Measurements from ENCODE around the gene BGN.

BGN gene

DNA sequence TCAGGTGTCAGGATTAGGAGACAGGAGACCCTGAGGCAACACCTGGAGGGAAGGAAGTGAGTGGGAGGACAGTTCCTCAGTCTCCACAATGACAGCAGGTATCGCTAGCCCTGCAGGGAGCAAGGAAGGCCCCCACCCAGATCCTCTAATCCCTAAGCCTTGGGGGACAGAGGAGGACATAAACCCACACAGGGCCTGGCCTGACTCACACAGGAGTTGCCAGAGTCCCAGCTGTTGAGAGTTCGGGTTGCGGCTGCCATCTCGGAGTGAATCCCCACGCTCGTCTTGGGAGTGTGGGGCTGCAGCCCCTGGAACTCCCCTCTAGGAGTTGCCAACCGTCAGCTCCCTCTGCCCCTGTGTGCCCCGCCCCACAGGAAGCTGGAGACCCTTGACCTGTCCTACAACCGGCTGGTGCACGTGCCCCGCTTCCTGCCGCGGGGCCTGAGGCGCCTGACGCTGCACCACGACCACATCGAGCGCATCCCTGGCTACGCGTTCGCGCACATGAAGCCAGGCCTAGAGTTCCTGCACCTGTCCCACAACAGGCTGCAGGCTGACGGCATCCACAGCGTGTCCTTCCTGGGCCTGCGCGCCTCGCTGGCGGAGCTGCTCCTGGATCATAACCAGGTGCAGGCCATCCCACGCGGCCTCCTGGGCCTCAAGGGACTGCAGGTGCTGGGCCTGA is 9.2 kb upstream of the BGN start:
- DNase-seq, result no peak

DNA sequence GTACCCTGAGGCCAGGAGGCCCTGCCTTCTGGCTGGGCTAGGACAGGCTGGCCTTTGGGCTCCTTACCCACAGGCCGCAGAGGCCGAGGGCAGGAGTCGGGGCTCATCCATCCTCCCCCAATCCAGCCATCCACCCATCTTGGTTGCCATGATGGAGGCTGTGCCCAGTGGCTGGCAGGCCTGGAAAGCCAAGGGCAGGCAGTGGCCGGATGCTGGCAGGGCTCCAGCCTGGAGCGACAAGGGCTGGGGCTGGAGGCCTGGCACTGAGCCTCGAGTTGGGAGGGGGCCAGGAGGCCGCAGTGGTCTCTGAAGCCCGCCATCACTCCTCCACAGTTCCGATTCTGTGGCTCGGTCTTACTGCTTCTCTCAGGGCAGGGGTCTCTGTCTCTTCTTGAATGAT is 8.6 kb upstream of the BGN start:
- no peak for DNase-seq

- DNase-seq, result no peak
Observed at GRCh38 chrX:153487590-153488071, 7.1 kb upstream of the BGN start.

GRCh38 chrX:153488231-153488914 is 6.4 kb upstream of the BGN start:
- DNase-seq, result no peak

GRCh38 chrX:153490217-153490930 is 4.4 kb upstream of the BGN start:
- DNase-seq, result no peak

GRCh38 chrX:153491351-153491914 is 3.3 kb upstream of the BGN start:
- no peak for DNase-seq

DNA sequence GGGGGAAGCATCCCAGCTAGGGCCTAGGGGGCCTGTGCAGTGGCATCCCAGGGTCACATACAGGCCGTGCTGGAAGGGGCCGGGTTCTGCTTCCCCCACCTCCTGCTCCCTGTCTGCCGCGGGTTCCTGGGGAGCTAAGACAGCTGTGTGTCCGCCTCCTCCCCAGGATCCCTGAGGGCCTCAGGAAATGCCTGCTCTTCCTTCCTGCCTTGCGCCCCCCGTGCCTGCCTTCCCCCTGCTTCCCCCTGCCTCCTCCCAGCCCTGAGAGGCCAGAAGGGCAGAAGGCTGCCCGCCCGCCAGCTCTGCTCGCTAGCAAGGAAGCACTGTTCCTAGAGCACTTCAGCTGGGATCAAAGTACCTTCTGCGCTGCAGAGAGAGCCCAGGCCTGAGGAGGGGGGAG is 2.9 kb upstream of the BGN start:
- no peak for DNase-seq

GRCh38 chrX:153492543-153492942 is 2.2 kb upstream of the BGN start:
- no peak for DNase-seq

GRCh38 chrX:153493085-153493484 is 1.7 kb upstream of the BGN start:
- no peak for DNase-seq

- DNase-seq, result no peak
Observed at GRCh38 chrX:153494061-153494460, 719 bp upstream of the BGN start.

DNA sequence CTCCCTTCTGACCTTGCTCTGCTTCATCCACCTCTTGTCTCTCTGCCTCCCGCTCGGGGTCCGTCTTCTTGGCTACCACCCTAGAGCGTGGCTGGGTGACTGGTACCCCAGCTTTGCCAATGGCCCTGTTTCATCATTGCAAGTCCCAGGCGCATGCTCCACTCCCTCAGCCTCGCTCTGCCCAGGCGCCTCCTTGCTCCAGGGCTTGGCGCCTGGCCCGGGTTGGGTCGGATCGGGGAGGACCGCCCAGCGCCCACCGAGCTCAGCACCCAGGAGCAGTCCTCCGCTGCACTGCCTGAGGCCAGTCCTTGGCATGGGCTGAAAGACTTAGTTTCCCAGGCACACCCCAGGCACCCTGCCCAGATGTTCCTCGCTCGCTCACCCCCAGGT is 577 bp downstream of the BGN start:
- DNase-seq, result no peak

- no peak for DNase-seq
Observed at GRCh38 chrX:153495903-153496589, 1.3 kb downstream of the BGN start.

GRCh38 chrX:153496590-153496959 is 1.8 kb downstream of the BGN start:
- no peak for DNase-seq

GRCh38 chrX:153498453-153498852 is 3.7 kb downstream of the BGN start:
- no peak for DNase-seq

GRCh38 chrX:153499341-153499740 is 4.6 kb downstream of the BGN start:
- DNase-seq, result no peak

GRCh38 chrX:153499876-153500275 is 5.1 kb downstream of the BGN start:
- DNase-seq, result no peak

- DNase-seq, result no peak
Observed at GRCh38 chrX:153500676-153501280, 6.0 kb downstream of the BGN start.

- DNase-seq, result no peak
Observed at GRCh38 chrX:153501530-153501929, 6.8 kb downstream of the BGN start.

DNA sequence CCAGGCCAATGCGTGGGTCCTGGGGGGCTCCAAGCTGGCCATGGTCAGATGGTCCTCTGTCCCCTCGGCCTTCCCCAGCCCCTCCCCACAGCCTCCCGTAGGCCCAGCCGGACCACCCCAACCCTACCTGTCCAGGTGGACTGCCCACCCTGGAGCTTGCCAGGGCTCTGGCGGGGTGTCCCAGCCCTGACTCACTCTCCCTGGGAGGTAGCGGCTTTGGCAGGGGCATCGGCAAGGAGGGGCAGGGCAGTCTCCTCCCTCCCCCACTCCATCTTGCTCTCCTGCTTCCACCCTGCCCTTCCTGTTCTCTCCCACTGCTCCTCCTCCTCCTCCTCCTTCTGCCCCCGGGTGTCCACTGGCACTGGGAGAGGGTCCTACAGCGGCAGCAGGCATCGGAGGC is 7.4 kb downstream of the BGN start:
- no peak for DNase-seq

DNA sequence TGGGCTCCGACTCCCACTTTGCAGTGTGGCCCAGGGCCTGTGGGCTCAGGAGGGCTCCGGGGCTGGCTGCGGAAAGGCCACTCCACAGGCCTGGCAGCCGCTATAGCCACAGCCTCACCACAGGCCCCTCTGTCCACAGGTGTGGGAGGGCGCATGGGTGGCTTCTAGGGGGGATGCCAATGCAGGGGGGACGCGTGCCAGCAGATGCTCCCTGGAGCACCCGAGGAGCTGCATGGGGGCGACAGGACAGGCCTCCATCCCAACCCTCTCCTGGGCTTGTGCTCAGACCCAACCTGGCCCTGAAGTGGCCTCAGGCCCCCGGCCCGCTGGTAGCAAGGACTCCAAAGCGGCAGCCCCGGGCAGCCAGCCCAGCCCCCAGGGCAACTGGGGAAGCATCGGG is 8.0 kb downstream of the BGN start:
- DNase-seq, result no peak

- no peak for DNase-seq
Observed at GRCh38 chrX:153504445-153505016, 9.8 kb downstream of the BGN start.

GRCh38 chrX:153505361-153505760 is 10.6 kb downstream of the BGN start:
- DNase-seq, result no peak

Data from CD4-positive, alpha-beta T cell treated with Interleukin-6 for 4 hours (primary cell).